Measurements from ENCODE around the gene KIF4B.

DNA sequence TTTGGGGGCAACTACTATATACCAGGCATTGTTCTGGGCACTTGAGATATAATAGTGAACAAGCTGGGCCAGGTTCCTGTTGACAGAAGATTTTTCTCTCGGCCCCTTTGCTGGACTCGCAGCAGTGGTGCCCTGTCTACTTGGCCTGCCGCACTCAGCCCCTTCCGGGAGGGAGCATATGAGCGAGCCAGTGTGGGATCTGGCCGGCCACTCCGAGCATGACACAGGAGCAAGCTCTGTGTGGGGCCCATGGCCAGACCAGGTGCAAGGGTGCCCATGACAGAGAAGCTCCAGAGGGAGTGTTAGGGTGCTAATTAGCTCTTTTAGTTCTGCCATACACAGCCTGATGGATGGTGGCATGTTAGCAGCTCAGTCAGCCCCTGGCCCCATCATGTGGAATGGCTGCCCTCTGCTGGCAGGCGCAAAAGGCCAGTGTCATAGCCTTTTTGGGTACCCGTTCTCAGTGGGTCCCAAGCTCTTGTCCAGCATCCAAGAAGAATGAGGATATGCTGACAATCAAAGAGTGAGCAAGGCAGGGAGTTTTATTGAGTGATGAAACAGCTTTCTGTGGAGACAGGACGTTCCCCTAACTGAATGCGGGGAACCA, 9.3 kb upstream of the KIF4B start:
- TF ChIP-seq POLR2A (IDR thresholded peaks at IDR 0.05) = no peak
- TF ChIP-seq EP300 (IDR thresholded peaks at IDR 0.05) = no peak

Measured in gastroesophageal sphincter (tissue), 2 donors.